IPS-18c (cell line): ENCODE measurements around the gene AUP1.
"Not testable (repeated sequence)": the region's sequence is repeated elsewhere in the genome, so short reads cannot be mapped to it uniquely, and the experiment has no call there.

Experiments
- H3K4me3 ChIP-seq: 2 replicates; pipeline ENCODE4 v1.7.0; 2013; ENCODE audit warnings: low read depth, mild to moderate bottlenecking, low read length, moderate library complexity; ENCODE audit not compliant: insufficient read depth
- H3K9me3 ChIP-seq: one replicate; pipeline ENCODE4 v1.6.1; 2013; ENCODE audit warnings: mild to moderate bottlenecking, low read length, moderate library complexity; ENCODE audit not compliant: control insufficient read depth, insufficient read depth

Gene AUP1

DNA sequence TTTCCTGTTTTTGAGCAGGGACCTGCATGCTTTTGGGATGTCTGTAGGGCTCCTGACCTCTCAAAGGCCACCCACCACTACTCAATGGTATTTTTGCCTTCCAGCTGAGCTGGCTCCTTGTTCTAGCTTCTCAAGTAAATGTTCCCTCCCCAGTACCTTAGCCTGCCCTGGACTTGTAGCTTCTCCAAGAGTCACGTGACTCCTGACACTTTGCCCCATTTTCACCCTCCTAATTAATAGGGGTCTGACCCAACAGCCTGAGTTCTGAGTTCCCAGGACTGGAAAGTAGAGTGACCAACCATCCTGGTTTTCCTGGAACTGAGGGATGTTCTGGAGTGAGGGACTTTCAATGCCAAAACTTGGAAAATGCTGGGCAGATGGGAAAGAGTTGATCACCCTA is 34.1 kb downstream of the AUP1 start:
- no peaks in the 10 kb centered on the region for H3K9me3 ChIP-seq

DNA sequence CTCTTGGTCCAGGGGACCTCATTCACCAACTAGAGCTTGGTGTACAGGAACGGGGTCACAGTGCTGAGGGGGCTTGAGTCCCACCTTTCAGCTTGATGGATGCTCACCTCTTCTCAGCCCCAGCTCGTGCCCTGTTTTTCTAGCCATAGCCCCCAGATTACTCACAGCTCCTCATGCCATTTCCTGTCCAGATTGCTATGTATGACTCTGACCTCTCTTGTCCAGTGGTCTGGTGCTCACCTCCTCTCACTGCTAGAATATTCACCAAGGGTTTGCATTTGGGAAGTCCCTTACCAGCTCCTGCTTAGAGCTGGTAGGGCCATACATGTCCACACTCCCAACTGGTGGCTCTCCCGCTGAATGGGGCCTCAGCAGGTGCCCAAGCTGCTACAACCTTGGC is 36.0 kb downstream of the AUP1 start:
- no peaks in the 10 kb centered on the region for H3K9me3 ChIP-seq
- no peak overlapping the region for H3K4me3 ChIP-seq

More for the DNA sequence above, 34.1 kb downstream of the AUP1 start:
- H3K4me3 ChIP-seq, result no peak overlapping the region

GRCh38 chr2:74491648-74492544 is 37.6 kb downstream of the AUP1 start:
- Histone ChIP-seq H3K4me3 (no peak overlapping the region), H3K9me3 (no peaks in the 10 kb centered on the region)

DNA sequence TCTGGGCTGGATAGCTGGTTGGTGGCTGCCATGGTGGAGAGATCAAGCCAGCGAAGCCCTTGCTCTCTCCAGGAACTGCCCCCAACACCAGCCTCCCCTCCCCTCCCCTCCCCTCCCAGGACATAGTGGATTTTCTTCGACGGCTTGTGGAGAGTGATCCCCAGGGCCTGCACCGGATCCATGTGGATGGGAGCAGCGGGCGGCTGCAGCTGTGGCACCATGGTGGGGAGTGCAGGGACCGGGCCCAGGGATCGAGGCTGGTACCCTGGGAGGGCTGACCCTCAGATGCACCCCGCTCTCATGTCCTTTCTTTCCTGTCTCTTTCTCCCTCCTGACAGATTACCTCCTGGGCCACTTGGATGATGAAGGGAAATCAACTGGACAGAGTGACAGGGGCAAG is 39.6 kb downstream of the AUP1 start:
- H3K9me3 ChIP-seq, result no peaks in the 10 kb centered on the region

DNA sequence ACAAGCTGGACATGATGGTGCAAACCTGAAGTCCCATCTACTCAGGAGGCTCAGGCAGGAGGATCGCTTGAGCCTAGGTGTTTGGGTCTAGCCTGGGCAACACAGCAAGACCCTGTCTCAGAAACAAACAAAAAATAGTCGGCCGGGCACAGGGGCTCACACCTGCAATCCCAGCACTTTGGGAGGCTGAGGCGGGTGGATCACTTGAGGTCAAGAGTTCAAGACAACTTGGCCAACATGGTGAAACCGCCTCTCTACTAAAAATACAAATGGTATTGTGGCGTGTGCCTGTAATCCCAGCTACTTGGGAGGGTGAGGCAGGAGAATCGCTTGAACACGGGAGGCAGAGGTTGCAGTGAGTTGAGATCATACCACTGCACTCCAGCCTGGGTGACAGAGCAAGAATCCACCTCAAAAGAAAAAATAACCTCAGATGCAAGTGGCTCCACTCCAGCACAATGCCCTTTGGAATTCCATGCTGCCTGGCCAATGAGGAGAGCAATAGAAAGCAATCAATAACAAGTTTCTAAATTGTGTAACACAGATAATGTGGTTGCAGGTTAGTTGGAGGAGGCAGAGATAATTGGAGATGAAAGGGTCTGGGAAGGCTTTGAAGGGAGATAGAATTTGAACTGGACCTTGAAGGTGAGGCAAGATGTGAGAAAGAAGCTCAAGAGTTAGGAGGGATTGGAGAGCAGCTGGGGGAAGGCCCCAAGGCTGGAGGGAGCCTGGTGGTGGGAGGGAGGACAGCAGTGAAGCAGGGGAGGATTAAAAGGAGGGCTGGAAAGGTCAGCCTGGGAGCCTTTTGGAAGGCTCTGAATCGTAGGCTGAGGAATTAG is 40.6 kb downstream of the AUP1 start:
- H3K4me3 ChIP-seq, result no peak overlapping the region
- H3K9me3 ChIP-seq, result no peaks in the 10 kb centered on the region

More for the DNA sequence above, 39.6 kb downstream of the AUP1 start:
- no peak overlapping the region for H3K4me3 ChIP-seq

GRCh38 chr2:74486141-74486540 is 43.4 kb downstream of the AUP1 start:
- H3K4me3 ChIP-seq, result no peak overlapping the region
- no peaks in the 10 kb centered on the region for H3K9me3 ChIP-seq

- not testable (repeated sequence) for H3K9me3 ChIP-seq
- H3K4me3 ChIP-seq, result peak overlapping the region; percentile 87
Measured at GRCh38 chr2:74483675-74484164, 45.8 kb downstream of the AUP1 start.

DNA sequence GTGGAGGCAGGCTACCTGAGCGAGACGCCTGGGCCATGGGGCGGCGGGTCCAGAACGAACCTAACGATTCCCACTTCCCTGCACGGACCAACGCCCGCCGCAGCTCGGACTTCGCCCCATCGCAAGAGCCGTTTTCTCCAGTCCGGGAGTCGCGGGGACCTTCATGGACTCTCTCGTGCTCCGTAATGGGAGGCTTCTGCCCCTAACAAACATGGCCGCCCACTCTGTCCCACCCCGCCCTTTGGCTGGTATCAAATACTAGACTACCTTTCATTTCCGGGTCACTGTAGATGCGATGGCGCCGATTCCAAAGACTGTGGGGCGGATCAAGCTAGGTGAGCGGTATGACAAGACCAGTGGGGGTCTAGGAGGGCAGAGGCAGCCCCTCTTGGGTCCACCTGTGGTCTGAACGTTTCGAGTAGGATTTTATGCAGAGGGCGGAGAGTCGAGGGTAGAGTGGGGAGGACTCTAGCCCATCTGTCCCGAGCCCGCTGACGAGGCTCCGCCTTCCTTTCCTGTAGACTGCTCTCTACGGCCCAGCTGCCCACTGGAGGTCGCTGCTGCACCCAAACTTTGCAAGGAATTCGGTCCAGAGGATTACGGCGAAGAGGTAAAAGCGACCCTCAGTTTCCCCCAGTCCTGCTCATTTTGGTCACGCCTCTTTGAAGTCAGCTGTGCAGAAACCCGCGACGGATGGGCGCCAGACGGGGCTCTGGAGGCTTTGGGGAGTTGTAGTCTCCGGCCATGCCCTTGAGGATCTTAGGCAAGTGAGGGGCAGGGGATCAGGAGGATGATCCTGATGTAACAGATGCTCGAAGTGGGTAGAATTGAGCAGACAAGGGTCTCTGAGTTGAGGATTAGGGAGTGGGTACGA is 46.5 kb downstream of the AUP1 start, which contains the start of the genes CCDC142 and TTC31:
TSS of gene CCDC142 (minus strand) at position 198 of the 874 bp plus-strand sequence. CDS start at position 37, 161 bp downstream.
TSS of gene TTC31 (plus strand) at position 281 of the 874 bp plus-strand sequence. CDS start at position 296, 15 bp downstream.
- peak within 1 kb of the TSS; percentile 87 for H3K4me3 ChIP-seq
- H3K9me3 ChIP-seq, result no peaks in the 10 kb centered on the region

GRCh38 chr2:74481961-74482800 is 47.3 kb downstream of the AUP1 start:
- Histone ChIP-seq H3K9me3 (no peaks in the 10 kb centered on the region), H3K4me3 (peak overlapping the region; percentile 87)

GRCh38 chr2:74481431-74481830 is 48.1 kb downstream of the AUP1 start:
- H3K4me3 ChIP-seq, result peak overlapping the region; percentile 87
- H3K9me3 ChIP-seq, result no peaks in the 10 kb centered on the region
